Measurements from ENCODE around the gene RNU5B-1. TPM values are rescaled to one million over a fixed set of nuclear protein-coding genes. Genes with fewer than 3 reads are reported as not detected.
A peak's percentile ranks its signal among the peaks of the same experiment; 100 is the strongest.

Gene RNU5B-1
- total RNA-seq, 1 experiment from 2014 or later = not detected

DNA sequence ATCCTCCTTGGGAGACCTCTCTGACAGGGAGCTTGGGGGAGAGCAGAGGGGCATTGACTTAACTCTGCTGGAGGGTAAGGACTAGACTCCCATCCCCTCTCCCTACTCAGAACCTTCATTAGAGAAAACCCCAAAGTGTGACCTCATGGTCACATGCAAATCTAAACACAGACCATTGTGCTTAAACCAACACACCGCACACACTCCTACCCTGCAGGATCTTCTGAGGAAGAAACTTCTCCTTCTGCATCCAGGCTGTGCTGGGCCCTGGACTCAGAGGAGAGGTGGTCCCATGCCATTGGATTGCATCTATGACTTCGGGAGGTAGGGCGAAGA, 17.0 kb upstream of the RNU5B-1 start:
- DNase-seq (ENCODE audit: low read depth) = no peak

DNA sequence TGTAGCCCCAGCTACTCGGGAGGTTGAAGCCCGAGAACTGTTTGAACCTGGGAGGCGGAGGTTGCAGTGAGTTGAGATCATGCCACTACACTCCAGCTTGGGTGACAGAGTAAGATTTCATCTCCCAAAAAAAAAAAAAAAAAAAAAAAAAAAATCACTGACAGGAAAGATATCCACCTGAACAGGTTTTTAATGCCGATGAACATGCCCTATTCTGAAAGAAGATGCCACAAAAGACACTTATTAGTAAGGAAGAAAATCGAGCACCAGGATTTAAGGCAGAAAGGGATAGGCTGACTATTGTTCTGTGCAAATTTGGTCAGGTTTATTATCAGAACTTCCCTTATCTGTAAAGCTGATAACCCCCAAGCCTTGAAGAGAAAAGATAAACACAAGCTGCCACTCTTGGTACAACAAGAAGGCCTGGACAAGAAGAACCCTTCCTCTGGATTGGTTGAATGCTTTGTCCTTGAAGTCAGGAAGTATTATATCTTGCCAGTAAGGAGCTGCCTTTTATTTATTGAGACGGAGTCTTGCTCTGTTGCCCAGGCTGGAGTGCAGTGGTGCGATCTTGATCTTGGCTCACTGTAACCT, 15.1 kb upstream of the RNU5B-1 start:
- no peak for DNase-seq (ENCODE audit: low read depth)

DNA sequence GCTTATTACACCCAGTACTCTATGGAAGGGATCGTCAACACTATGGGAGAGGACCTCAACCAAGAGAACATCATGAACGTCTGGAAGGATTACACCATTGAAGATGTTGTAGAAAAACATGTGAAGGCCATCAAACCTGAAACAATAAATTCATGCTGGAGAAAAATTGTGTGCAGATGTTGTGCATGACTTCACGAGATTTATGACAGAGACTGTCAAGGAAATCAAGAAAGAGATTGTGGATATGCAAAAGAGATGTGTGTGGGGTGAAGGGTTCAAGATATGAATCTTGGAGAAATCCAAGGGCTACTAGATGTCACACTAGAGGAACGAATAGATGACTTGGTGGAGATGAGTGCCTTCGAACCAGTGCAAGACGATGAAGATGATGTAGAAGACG, 14.2 kb upstream of the RNU5B-1 start:
- DNase-seq (ENCODE audit: low read depth) = no peak

DNA sequence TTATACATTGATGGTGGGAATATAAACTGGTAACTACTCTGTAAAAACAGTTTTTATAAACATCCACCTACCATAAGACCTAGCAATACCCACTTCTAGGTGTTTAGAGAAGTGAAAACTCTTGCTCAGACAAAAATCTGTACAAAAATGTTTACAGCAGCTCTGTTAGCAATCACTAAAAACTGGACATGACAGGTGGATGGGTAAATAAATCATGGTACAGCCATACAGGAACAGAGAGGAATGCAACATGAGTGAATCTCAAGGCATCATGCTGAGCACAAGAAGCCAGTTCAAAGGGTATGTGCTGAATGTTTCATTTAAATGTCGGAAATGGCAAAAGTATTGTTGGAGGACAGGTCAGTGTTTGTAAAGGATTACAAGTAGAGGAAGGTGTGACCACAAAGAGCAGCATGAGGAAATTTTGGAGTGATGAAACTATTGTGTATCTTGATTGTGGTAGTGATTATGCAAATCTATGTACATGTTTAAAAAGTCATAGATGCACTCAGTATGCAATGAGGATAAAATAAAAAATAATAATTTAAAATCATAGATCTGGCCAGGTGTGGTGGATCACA, 11.4 kb upstream of the RNU5B-1 start:
- DNase-seq (ENCODE audit: low read depth) = no peak

DNA sequence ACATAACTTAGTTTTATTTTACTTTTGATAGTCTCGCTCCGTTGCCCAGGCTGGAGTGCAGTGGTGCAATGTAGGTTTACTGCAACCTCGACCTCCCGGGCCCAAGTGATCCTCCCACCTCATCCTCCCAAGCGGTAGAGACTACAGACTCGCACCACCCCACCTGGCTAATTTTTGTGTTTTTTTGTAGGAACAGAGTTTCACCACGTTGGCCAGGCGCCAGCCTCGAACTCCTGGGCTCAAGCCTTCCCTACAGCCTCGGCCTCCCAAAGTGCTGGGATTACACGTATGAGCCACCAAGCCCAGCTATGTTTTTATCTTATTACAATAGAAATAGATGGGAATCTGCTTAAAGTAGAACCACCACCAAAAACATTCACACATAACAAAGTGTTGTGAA, 5.7 kb upstream of the RNU5B-1 start:
- DNase-seq (ENCODE audit: low read depth) = no peak

DNA sequence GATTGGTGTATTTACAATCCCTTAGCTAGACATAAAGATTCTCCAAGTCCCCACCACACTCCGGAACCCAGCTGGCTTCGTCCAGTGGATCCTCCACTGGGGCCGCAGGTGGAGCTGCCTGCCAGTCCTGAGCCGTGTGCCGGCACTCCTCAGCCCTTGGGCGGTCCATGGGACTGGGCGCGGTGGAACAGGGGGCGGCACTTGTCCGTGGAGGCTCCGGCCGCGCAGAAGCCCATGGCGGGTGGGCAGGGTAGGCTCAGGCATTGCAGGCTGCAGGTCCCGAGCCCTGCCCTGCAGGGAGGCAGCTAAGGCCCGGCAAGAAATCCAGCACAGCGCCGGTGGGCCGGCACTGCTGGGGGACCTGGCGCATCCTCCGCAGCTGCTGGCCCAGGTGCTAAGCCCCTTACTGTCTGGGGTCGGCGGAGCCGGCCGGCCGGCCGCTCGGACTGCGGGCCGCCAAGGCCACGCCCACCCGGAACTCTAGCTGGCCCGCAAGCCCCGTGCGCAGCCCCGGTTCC, 3.5 kb upstream of the RNU5B-1 start:
- DNase-seq (ENCODE audit: low read depth) = no peak

DNA sequence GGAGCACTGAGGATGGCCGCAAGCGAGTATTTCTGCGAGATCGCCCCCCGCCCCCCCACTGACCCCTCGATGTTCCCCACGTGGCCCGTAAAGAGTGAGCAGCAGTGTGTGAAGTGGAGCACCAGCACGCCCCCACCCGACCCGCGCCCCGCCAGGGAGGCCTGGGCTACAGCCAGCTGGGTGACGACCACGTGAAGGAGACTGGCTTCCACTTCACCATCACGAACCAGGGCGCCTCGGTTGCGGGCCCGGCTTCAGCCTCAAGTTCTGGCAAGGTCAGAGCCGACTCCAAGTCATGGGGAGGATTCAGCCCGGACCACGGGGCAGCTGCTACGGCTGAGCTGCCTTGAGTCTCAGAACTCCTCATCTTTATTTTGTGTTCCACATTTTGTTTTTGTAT, 2.4 kb upstream of the RNU5B-1 start:
- DNase-seq (ENCODE audit: low read depth) = no peak

DNA sequence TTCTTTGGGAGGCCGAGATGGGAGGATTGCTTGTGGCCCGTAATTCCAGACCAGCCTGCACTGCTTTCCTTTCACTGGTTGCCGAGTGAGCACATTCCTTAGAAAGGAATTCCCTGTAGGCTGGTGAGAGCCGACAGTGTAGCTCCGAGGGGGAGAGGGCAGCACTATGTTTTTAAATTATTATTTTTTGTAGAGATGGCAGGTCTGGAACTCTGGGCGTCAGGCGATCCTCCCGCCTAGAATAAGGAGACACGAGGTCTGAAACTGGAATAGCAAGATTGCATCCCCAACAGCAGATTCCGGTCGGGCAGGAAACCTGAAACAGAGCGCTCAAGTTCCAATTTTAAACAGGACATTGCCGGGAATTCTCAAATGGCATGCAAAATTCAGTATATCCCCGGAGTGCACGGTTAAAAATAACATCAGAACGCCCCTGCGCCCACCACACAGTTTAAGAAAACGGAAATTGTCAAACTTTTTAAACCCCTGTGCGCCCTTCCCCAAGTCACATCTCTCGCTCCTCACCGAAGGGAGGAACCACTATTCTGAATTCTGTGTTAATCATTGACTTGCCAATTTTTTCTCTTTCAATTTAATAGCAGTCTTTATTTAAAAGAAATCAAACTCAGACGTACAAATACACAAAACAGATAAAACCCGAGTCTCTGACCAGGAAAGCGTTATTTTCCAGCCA, 643 bp upstream of the RNU5B-1 start:
- DNase-seq (ENCODE audit: low read depth) = peak; percentile 49

DNA sequence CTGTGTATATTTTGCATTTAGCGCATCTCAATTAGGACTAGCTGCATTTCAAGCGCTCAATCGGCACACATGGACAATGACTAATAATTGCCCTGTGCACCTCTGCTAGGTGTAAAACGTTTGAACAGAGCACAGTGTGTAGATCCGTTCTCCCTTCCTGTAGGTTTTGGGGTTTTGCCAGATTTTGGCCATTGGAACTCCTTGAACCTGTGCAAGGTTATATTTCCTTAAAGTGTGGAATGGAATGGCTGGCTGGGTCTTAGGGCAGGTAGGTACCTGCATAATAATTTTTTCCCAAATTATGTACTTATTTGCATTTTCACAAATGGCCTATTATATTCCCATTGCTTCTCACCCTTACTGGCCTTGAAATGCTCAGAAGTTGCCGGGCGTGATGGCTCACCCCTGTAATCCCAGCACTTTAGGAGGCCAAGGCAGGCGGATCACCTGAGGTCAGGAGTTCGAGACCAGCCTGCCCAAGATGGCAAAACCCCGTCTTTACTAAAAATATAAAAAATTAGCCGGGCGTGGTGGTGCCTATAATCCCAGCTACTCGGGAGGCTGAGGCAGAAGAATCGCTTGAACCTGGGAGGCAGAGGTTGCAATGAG, 777 bp downstream of the RNU5B-1 start:
- DNase-seq (ENCODE audit: low read depth) = peak; percentile 98

DNA sequence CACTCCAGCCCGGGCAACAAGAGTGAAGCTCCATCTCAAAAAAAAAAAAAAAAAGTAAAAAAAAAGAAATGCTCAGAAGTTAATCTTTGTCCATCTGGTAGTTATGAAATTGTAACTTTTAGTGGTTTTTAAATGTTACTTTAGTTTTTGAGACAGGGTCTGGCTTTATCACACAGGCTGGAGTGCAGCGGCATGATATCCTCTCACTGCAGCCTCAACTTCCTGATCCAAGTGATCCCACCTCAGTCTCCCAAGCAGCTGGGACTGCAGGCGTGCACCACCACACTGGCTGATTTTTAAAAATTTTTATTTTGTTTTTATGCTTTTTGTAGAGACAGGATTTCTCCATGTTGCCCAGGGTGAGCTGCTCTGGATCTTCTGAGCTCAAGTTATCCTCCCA, 1.3 kb downstream of the RNU5B-1 start:
- DNase-seq (ENCODE audit: low read depth) = peak; percentile 67

DNA sequence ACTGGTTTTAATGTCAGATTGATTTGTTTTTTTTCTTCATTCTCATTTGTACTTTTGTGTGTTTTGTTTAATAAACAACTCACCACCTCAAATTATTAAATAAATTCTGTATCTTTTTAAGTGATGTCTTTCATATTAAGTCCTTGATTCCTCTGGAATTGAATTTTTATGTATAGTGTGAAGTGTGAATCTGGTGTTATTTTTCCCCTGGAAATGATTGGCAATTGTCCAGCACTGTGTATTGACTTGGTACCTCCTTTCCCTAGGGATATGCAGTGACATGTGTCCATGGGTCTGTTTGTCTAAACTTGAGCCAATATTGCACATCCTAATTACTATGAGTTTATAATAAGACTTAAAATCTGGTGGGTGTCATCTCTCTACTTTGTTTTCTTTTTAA, 2.1 kb downstream of the RNU5B-1 start:
- no peak for DNase-seq (ENCODE audit: low read depth)

DNA sequence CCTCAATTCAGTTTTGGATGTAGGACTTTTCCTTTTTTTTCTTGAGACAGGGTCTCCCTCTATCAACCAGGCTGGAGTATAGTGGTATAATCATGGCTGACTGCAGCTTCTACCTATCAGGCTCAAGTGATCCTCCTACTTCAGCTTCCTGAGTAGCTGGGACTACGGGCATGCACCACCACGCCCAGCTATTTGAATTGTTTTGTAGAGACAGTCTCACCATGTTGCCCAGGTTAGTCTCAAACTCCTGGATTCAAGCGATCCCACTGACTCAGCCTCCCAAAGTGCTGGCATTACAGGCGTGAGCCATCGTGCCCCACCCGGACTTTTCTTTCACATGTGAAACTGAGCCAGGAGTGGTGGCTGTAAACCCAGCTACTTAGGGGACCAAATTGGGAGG, 3.5 kb downstream of the RNU5B-1 start:
- no peak for DNase-seq (ENCODE audit: low read depth)

DNA sequence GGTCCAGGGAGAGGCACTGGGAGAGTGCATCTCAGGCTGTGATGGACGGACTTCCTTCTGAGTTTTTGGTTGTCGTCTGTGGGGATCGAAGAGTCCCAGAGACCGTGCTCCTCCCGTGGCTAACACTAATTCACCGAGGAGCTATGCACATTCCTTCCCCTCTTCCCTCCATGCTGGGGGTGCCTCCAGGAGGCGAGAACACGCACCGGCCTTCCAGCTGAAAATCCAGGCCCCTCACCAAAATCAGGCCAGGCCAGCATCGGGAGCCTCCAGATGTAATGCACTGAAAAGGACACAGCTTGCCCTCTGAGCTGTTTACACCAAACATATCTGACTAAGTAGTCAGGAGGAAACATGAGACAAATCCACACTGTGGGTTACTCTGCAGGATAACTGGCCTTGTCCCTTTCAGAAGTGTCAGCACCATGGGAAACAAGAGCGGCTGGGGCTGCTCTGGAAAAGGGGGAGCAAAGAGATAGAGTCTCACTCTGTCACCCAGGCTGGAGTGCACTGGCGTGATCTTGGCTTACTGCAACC, 5.5 kb downstream of the RNU5B-1 start:
- no peak for DNase-seq (ENCODE audit: low read depth)

DNA sequence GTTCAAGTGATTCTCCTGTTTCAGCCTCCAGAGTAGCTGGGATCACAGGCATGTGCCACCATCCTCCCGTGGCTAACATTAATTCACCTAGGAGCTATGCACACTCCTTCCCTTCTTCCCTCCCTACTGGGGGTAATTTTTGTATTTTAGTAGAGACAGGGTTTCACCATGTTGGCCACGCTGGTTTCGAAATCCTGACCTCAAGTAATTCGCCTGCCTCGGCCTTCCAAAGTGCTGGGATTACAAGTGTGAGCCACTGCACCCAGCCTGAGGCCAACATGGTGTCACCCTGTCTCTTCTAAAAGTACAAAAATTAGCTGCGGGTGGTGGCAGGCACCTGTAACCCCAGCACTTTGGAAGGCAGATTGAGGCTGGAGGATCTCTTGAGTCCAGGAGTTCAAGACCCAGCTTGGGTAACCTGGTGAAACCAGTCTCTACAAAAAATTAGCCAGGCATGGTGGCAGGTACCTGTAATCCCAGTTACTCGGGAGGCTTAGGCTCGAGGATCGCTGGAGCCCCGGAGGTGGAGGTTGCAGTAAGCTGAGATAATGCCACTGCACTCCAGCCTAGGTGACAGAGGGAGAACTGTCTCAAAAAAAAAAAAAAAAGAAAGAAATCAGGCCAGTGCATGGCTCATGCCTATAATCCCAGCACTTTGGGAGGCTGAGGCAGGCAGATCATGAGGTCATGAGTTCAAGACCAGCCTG, 6.1 kb downstream of the RNU5B-1 start:
- DNase-seq (ENCODE audit: low read depth) = no peak

DNA sequence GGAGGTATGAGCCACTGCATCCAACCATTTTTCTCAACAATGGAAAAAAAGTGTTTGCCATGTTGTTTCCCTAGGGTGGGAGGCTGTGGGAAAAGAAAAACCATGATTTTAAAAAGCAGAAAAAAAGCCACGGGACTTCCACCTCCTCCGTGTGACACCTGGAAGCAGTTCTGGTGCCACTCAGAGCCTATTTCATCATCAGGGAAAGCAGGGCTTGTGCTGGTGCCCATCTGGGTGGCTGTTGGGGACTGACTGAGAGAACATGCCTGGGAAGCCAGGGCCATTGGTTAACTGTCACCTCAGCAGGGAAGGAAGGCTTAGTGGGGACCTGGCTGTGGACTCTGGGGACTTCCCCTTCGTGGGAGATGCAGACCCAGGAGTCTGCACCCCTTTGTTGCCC, 7.3 kb downstream of the RNU5B-1 start:
- DNase-seq (ENCODE audit: low read depth) = no peak

DNA sequence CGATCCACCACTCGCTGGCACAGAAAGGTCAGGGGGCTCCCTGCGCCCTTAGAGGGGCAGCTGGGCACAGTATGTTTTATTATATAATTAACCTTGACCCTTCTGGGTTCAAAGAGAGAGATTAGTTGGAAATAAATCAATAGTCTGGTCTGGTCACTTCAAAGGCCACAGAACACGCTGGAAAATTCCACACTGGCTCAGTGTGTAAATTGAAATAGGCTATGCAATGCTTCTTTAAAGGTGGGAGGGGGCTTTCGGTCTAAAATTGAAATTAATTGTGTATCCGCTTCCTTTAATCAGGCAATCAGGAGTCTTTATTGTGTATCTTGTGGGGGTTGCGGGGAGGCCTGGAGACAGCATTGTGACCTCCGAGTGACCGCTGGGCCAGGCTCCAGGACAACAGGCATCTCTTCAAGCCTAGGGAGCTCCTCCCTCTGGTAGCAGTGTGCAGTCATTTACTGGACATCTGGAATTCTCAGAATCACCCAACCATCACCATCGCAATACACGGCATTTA, 8.0 kb downstream of the RNU5B-1 start:
- no peak for DNase-seq (ENCODE audit: low read depth)

DNA sequence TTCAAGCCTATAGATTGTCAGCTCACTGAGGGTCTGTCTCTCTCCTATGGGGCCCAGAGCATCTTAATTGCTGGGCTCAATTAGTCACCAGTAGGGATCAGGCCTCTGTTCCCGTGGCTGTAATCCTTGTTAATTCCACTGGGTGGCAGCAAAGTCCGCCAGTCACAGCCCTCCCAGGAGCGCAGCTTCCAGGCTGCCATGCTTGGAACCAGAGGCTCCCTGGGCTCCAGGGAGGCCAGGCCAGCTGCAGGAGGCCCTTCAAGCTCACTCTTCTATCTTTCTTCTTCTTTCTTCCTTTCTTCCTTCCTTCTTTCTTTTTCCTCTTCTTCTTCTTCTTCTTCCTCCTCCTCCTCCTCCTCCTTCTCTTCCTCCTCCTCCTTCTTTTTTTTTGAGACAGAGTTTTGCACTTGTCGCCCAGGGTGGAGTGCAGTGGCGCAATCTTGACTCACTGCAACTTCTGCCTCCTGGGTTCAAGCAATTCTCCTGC, 14.4 kb downstream of the RNU5B-1 start:
- DNase-seq (ENCODE audit: low read depth) = peak; percentile 83

DNA sequence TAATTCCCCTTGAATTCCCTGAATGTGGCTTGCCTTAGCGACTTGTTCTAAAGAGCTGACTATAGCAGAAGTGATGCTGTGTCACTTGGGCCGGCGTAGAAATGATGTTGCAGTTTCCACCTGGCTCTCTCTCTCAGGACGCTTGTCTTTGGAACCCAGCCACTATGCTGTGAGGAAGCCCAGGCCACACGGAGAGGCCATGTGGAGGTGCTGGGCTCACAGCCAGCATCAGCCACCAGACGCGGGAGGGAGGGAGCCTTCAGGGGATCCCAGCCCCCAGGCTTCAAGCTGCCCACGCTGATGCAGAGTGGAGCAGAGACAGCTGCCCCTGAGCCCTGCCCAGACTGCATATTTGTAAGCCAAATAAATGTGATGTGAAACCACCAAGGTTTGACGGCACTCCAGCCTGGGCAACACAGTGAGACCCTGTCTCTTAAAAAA, 18.6 kb downstream of the RNU5B-1 start:
- DNase-seq (ENCODE audit: low read depth) = peak; percentile 60

DNA sequence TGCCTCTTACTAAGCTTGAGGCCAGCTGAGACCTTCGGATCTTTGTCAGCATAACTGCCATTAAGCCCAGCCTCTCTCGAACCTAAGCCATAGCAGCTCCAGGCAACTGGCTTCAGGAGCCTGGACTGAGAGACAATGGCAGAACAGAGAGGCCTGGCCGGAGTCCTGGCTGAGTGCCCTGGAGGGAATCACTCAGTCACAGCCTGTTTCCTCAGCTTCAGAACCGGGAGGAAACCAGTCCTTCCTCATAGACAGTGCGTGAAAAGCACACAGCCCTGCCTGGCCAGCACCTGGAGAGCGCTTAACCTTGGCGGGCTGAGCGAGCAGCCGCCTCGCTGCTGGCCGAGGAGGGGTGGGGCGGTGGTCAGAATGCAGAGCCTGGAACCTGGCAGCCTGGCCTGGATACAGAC, 21.6 kb downstream of the RNU5B-1 start:
- no peak for DNase-seq (ENCODE audit: low read depth)

DNA sequence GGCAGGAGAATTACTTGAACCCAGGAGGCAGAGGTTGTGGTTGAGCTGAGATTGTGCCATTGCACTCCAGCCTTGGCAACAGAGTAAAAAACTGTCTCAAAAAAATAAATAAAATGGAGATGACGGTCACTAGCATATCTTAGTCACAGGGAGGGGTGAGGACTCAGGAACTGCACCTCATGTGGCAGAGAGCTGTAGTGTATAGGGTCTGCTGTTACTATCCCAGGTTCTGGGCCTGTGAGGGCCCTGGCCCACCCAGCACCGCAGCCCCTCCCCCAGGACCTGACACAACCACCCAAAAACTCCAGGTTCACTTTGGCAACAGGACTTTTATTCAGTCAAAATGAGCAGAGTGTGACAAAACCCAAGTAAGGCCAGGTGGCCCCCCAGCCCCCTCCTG, 22.3 kb downstream of the RNU5B-1 start:
- DNase-seq (ENCODE audit: low read depth) = no peak

DNA sequence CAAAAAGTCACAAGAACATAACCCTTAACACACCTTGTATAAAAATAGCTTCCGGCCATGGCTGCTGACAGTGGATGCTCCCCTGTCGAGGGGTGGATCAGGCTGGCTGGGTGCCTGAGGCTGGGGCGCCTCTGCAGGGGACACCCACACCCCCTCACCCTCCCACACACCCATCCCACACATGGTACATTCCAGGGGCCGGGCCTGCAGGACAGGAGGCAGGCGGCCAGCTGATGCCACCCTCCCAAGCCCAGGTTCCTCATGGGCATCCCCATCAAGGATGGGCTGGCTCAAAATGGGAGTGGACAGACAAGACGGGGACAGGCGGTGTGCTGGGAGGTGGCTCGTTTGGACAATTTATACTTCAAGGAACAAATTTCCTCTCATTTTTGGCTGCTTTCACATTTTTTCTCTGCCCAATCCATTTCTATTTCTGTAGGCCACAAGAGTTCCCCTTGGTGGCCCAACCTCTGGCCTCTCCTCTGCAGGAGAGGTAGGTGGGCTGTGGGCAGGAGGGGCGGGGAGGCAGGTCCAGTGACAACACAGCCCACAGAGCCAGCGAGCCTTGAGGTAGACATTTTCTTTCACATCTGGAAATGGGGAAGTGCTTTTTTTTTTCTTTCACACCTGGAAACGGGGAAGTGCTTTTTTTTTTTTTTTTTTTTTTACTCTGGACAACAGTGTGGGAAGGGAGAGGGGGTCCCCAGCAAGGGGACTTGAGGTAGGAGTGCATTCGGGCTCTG, 23.3 kb downstream of the RNU5B-1 start:
- no peak for DNase-seq (ENCODE audit: low read depth)

Data from Daoy (cell line).